ENCODE results near the gene CD9.

DNA sequence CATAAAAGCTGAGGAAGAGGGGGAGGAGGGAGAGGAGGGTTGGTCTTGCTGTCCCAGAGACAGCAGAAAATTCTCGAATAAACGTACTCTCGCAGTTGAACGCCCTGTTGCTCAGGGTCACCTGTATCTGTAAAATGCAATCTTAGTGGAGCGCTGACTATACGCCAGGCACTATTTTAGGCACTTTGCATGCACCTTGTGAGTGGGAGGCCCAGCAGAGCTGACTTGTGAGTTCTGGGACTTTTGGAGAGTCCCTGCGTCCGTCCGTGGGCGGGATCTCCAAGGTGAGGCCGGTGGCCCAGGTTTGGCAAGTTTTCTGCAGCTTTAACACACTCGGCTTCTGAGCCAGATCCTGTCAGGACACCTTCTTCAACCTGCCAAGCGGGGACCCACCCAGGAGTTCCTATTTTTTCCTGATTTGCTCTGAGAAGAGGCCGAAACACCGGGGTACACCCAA lies 77.8 kb downstream of the CD9 start:
- no peak for TF ChIP-seq POLR2AphosphoS5 (IDR thresholded peaks at IDR 0.05)
- TF ChIP-seq, protein P1, sequence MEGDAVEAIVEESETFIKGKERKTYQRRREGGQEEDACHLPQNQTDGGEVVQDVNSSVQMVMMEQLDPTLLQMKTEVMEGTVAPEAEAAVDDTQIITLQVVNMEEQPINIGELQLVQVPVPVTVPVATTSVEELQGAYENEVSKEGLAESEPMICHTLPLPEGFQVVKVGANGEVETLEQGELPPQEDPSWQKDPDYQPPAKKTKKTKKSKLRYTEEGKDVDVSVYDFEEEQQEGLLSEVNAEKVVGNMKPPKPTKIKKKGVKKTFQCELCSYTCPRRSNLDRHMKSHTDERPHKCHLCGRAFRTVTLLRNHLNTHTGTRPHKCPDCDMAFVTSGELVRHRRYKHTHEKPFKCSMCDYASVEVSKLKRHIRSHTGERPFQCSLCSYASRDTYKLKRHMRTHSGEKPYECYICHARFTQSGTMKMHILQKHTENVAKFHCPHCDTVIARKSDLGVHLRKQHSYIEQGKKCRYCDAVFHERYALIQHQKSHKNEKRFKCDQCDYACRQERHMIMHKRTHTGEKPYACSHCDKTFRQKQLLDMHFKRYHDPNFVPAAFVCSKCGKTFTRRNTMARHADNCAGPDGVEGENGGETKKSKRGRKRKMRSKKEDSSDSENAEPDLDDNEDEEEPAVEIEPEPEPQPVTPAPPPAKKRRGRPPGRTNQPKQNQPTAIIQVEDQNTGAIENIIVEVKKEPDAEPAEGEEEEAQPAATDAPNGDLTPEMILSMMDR (IDR thresholded peaks at IDR 0.05; ENCODE audit: poor library complexity, severe bottlenecking) = no peak
- TF ChIP-seq EZH2 (IDR thresholded peaks at IDR 0.05; ENCODE audit: borderline replicate concordance, insufficient read depth, low read length, poor library complexity, severe bottlenecking) = no peak
- TF ChIP-seq, protein P2, sequence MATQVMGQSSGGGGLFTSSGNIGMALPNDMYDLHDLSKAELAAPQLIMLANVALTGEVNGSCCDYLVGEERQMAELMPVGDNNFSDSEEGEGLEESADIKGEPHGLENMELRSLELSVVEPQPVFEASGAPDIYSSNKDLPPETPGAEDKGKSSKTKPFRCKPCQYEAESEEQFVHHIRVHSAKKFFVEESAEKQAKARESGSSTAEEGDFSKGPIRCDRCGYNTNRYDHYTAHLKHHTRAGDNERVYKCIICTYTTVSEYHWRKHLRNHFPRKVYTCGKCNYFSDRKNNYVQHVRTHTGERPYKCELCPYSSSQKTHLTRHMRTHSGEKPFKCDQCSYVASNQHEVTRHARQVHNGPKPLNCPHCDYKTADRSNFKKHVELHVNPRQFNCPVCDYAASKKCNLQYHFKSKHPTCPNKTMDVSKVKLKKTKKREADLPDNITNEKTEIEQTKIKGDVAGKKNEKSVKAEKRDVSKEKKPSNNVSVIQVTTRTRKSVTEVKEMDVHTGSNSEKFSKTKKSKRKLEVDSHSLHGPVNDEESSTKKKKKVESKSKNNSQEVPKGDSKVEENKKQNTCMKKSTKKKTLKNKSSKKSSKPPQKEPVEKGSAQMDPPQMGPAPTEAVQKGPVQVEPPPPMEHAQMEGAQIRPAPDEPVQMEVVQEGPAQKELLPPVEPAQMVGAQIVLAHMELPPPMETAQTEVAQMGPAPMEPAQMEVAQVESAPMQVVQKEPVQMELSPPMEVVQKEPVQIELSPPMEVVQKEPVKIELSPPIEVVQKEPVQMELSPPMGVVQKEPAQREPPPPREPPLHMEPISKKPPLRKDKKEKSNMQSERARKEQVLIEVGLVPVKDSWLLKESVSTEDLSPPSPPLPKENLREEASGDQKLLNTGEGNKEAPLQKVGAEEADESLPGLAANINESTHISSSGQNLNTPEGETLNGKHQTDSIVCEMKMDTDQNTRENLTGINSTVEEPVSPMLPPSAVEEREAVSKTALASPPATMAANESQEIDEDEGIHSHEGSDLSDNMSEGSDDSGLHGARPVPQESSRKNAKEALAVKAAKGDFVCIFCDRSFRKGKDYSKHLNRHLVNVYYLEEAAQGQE (IDR thresholded peaks at IDR 0.05; ENCODE audit: borderline replicate concordance) = no peak
- no peak for TF ChIP-seq SMC3 (conservative IDR thresholded peaks at IDR 0.05; ENCODE audit: poor library complexity)
- no peak for TF ChIP-seq EP300 (conservative IDR thresholded peaks at IDR 0.05; ENCODE audit: poor library complexity, severe bottlenecking)
